Adipose tissue (tissue), 3 donors: Measurements from ENCODE around the gene GRAP2. TPM values are rescaled to one million over a fixed set of nuclear protein-coding genes. Genes with fewer than 3 reads are reported as not detected.

Source experiments
- H3K27ac ChIP-seq: one replicate; pipeline ENCODE4 v1.5.1; 2013; ENCODE audit warnings: low read depth, low read length
- WGBS, 3 donors: extraction: QIAGEN DNeasy Blood & Tissue Kit; methylation state at CpG; one replicate each; pipeline ENCODE4 v1.1.7; 2013; 5-methylcytosine and 5-hydroxymethylcytosine counted together
- polyA plus RNA-seq, 3 donors: library from polyadenylated mRNA; stranded (reverse); fragments of 200-250 nt; gene quantifications; one replicate each; pipeline ENCODE4 v1.2.3, GENCODE V29; 2013
- donor health status: healthy with polysubstance abuse.
- donor health status: Bipolar disorder and iron deficiency.
- donor health status: healthy.

GRAP2 gene
- polyA plus RNA-seq, 3 donors = 0.41 to 2.1 (median 1.5) TPM

DNA sequence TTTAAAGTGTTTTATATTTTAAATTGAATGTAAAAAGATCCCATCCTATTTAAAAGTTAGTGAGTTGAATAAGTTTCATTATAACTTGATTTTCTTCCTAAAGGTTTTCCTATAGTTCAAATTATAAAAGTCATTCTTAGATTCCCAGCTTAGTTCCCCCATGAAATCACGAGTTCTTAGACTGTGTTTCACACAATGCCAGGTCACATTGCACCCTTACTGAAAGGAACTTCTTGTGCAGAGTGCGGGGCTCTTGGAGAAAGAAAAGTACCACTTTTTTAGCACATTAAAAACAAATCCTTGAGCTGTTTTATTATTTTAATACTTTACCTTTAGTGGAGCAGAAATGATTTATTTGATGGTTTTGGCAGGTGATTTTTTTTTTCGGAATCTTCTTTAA lies 15.6 kb downstream of the GRAP2 start:
- 85 to 90% (median 85%) methylated on average over 3 of the region's 3 CpGs for WGBS, 3 donors
- no peak overlapping the region for H3K27ac ChIP-seq

DNA sequence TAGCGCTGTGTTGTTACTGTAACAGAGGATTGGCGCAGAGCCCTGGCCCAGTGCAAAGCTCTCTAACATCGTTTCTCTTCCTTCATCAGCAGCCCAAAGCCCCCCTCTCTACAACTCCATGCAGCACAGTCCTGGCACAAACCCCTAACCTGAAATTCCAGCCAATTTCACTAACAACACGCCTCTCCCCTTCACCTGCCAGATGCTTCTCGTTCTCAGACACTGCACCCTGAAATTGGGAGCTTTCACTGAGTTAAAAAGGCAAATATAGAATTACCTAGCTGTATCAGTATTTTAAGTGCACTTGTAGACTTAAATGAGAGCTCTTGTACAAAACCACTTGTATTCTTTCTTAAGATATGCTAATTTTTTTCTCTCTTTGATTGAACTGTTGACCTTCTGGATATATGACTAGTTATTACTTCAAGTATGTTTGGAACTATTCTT lies 16.3 kb downstream of the GRAP2 start:
- H3K27ac ChIP-seq = no peak overlapping the region
- 70 to 76% (median 74%) methylated on average over 5 of the region's 5 CpGs for WGBS, 3 donors

- H3K27ac ChIP-seq = no peak overlapping the region
- WGBS, 3 donors = 44 to 51% (median 47%) methylated on average over 12 of the region's 12 CpGs
Observed at GRCh38 chr22:39917776-39918495, 17.1 kb downstream of the GRAP2 start.

DNA sequence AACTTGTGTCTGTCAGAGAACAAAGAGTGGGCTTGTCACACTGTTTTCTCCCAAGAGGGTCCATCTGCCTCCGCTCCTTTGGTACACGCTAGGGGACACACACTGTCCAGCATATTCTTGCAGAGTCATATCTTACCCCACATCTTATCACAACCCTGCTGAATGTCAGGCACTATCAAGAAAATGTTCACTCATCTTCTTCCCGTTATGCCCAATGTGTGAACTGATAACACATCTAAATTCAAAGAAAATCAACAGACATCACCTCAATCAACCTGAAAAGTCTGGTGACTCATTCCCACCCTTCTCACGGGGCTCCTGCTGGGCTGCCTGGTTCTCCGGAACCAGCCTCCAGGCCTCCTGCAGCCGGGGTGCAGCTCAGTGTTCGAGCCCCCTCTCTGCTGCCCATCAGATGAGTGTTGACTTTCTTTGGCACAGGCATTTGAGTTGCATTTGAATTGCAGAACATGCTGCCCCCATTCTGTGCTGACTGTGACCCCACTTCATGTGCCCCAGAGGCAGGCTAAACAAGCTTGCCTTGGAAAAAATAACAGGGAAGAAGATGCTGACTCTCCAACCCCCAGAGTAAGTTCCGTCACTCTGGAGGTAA lies 19.4 kb downstream of the GRAP2 start:
- 84 to 89% (median 85%) methylated on average over 8 of the region's 8 CpGs for WGBS, 3 donors
- H3K27ac ChIP-seq = no peak overlapping the region

DNA sequence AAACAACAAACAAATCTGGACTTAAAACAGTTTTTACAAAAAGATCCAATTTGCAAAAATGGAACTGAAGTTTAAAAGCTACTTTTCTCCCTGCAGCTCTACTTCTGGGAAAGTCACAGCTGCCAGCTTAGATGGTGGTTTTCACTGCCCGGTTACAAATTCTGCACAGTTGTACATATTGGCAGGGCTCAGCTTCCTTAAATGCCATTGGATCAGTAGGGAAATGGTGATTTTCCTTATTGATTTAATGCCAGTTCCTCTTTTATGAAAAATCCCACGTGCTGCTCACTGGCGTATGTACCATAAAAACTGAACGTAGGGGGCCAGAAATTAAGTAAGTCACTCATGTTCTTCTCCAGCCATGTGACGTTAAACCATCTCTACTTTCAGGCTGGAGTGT lies 22.8 kb downstream of the GRAP2 start:
- WGBS, 3 donors = 14 to 37% (median 31%) methylated on average over 5 of the region's 5 CpGs
- H3K27ac ChIP-seq = no peak overlapping the region

GRCh38 chr22:39924286-39924685 lies 23.4 kb downstream of the GRAP2 start:
- WGBS, 3 donors = 91 to 92% (median 92%) methylated on average over 18 of the region's 18 CpGs
- no peak overlapping the region for H3K27ac ChIP-seq

DNA sequence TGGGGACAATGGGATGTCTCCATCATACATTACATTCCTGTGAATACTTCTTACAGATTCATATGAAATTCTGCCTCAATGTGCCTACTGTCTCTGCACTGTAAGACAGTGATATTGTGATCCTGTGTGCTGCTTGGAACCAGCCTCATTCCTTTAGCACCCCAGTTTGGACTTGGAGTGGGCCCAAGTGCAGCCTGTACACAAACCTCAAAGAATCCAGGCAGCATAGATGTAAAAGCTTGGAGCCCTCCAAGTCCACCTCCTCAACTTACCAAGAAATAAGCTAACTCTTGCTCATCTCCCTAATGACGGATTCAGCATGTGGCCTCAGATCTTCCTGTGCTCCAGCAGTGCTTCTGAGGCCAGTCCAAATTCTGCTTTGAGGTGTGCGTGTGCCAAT lies 24.4 kb downstream of the GRAP2 start:
- WGBS, 3 donors = 68 to 88% (median 70%) methylated on average over 2 of the region's 2 CpGs
- H3K27ac ChIP-seq = no peak overlapping the region

GRCh38 chr22:39925909-39926679 lies 25.2 kb downstream of the GRAP2 start:
- H3K27ac ChIP-seq = no peak overlapping the region
- WGBS, 3 donors = 57 to 61% (median 60%) methylated on average over 8 of the region's 8 CpGs

DNA sequence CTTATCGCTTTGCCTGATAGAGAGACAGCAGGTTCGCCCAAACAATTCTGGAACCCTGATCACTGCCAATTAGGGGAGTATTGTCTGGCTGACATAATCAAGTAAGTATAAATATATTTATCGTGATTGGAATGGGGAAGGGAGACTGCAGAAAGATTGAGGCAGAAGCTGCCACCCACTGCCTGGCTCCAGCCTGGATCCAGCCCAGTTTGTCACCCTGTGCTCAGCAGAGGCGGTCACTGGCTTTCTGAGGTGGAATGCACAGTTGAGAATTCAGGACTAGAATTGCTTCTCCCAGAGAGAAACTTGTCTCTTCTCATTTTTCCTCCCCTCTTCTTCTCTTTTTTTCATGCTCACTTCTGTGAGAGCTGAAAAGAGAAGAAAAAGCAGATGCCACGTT lies 25.9 kb downstream of the GRAP2 start:
- WGBS, 3 donors = 63 to 73% (median 68%) methylated on average over 5 of the region's 5 CpGs

GRCh38 chr22:39927544-39927943 lies 26.7 kb downstream of the GRAP2 start:
- H3K27ac ChIP-seq = no peak overlapping the region
- 34 to 72% (median 59%) methylated on average over 7 of the region's 7 CpGs for WGBS, 3 donors

More for the DNA sequence above, 25.9 kb downstream of the GRAP2 start:
- H3K27ac ChIP-seq = no peak overlapping the region

- H3K27ac ChIP-seq = no peak overlapping the region
- 71 to 76% (median 76%) methylated on average over 4 of the region's 4 CpGs for WGBS, 3 donors
Observed at GRCh38 chr22:39928536-39929520, 27.9 kb downstream of the GRAP2 start.

- WGBS, 3 donors = 54 to 64% (median 56%) methylated on average over 2 of the region's 2 CpGs
- H3K27ac ChIP-seq = no peak overlapping the region
Observed at GRCh38 chr22:39931251-39931650, 30.4 kb downstream of the GRAP2 start.

DNA sequence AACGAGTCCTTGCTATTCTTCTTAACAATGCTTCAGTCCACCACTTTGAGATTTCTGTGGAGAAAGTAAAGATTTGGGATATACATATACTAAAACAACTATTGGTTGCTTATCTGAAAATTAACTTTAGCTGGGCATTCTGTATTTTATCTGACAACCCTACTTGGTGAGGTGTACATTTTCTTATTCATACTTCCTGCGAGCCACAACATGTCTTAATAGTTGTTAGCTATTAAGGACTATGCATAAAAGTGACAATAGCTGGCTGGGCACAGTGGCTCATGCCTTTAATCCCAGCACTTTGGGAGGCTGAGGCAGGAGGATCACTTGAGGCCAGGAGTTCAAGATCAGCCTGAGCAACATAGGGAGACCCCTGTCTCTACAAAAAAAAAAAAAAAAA lies 31.3 kb downstream of the GRAP2 start:
- H3K27ac ChIP-seq = no peak overlapping the region

GRCh38 chr22:39932918-39933649 lies 32.2 kb downstream of the GRAP2 start:
- H3K27ac ChIP-seq = no peak overlapping the region
- WGBS, 3 donors = 68 to 79% (median 76%) methylated on average over 7 of the region's 7 CpGs

More for the DNA sequence above, 31.3 kb downstream of the GRAP2 start:
- WGBS, 3 donors = 60 to 80% (median 76%) methylated on average over 2 of the region's 2 CpGs

GRCh38 chr22:39933741-39934140 lies 32.9 kb downstream of the GRAP2 start:
- WGBS, 3 donors = 72 to 91% (median 74%) methylated on average over 8 of the region's 8 CpGs
- no peak overlapping the region for H3K27ac ChIP-seq

DNA sequence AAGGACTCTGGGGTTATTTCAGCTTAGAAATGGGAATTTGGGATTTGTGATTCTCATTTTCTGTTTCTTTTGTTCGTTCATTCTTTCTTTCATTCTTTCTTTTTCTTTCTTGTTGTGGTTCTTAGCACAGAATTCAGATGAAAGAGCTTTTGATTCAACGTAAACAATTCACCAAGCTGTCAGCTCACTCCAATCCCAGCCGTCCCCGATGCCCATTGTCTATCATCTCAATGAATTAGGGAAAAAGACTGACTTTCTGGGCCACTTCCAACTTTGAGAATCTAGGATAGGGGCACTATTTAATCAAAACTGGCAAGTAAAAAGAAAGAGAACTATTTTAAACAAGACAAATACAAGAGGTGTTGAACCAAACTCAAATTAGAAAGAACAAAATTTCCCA lies 34.2 kb downstream of the GRAP2 start:
- WGBS, 3 donors = 59 to 78% (median 71%) methylated on average over 4 of the region's 4 CpGs

GRCh38 chr22:39935612-39936011 lies 34.7 kb downstream of the GRAP2 start:
- WGBS, 3 donors = 61 to 71% (median 69%) methylated on average over 6 of the region's 6 CpGs
- no peak overlapping the region for H3K27ac ChIP-seq

More for the DNA sequence above, 34.2 kb downstream of the GRAP2 start:
- H3K27ac ChIP-seq = no peak overlapping the region
